Brain pericyte (primary cell): ENCODE results near the gene ESYT1.
A peak's percentile ranks its signal among the peaks of the same experiment; 100 is the strongest.
"Not testable (repeated sequence)": the region's sequence is repeated elsewhere in the genome, so short reads cannot be mapped to it uniquely, and the experiment has no call there.

Experiments used
- DNase-seq: peaks from one replicate; pipeline ENCODE4 v3.0.0-alpha.2; 2012; ENCODE audit warnings: low read depth, low spot score

ESYT1 gene

GRCh38 chr12:56103066-56103711 lies 24.9 kb upstream of the ESYT1 start:
- DNase-seq, result no peak

DNA sequence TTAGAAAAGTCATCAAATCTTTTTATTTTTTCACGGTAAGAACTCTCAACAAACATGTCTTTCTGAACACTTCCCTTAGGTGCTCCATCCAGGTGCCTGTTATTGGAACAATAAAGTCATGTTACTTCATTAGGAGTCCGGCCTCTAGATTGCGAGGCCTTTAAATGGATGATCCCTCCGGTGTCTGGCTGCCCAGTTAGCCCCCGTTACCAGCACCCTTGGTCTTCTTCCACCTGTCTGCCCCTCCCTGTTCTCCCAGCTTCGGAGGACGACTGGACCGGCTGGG lies 24.3 kb upstream of the ESYT1 start:
- no peak for DNase-seq

- DNase-seq, result peak; percentile 96
Observed at GRCh38 chr12:56104109-56104814, 23.8 kb upstream of the ESYT1 start, which contains the start of gene PA2G4. Gene PA2G4 (plus strand): TSS chr12:56104559. CDS start chr12:56104738, 179 bp downstream.

DNA sequence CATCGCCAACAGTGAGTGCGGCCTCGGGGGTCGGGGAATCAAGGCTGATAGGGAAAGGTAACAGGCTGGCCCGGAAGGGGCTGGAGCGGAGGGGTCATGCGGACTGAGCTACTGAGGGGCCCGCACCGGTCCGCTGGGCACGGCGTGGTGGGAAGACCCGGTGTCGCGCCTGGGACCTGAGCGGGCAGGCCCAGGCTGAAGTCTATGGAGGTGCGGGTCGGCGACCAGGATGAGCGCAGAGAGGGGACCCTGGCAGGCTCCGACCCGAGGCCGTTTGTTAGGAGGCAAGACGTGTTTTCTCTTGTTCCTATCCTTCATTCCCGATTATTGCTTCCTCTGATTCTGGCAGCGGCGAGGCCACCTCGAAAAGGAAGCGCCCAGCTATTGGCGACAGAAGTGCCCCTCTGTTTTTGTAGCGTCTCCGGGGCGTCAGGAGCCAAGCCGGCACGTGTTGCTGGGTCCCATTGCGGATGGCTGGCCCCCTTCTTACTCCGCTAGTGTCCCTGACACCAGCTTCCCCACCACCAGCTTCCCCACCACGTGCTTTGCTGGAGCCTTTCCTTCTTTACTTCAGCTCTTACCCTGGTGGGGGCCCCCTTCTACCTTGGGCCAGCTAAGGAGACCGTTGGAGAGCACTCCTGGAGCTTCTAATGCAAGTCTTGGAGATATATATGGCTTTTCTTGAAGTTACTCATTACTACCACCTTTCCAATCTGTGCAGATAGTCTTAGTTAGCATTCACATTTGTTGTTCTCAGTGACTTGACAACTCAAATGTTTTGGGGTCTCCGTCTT lies 23.1 kb upstream of the ESYT1 start:
- no peak for DNase-seq

DNA sequence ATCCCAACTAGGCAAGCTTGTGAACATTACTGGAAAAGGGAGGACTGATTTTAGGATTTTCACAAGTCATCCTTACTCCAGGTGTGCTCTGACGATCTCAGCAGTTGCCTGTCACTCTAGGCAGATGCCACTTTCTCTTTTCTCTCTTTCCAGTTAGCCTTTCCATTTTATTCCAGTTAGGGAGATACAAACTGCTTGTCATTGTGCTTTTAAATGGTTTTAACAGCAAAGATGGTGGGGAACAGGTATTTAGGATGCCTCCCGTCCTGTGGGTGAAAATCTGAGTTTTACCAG lies 22.5 kb upstream of the ESYT1 start:
- no peak for DNase-seq

DNA sequence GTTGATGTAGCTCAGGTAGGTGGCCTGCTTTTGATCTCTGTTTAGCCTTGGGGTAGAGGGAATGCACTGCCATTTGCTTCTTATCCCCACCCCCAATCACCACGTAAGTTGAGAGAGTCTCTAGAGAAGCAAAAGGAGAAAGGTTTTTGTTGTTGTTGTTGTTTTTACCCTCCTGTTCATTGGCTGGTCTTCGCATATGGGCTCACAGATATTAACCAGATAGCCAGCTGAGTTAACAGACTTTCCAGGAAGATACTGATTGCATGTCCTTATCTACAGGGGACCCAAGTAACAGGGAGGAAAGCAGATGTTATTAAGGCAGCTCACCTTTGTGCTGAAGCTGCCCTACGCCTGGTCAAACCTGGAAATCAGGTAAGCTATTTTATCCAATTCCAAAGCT lies 20.8 kb upstream of the ESYT1 start:
- DNase-seq, result no peak

GRCh38 chr12:56110571-56110970 lies 17.5 kb upstream of the ESYT1 start:
- no peak for DNase-seq

DNA sequence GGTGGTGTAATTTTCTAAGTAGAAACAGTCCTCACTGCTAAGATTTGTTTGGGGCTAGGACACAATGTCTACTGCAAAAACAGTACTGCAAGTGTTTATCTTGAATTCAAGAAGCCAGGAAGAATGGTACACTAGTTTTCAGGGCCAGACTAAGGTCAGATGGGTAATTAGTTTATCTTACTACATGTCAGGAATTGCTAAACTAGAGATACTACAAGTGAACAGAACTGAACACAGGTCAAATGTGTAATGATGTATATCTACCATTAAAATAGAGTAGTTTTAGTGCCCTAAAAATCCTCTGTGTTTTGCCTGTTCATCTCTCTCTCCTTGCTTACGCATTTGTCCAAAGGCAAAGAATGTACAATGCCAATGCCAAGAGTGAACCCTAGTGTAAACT lies 14.0 kb upstream of the ESYT1 start:
- DNase-seq, result no peak

- no peak for DNase-seq
Observed at GRCh38 chr12:56115329-56115728, 12.7 kb upstream of the ESYT1 start.

DNA sequence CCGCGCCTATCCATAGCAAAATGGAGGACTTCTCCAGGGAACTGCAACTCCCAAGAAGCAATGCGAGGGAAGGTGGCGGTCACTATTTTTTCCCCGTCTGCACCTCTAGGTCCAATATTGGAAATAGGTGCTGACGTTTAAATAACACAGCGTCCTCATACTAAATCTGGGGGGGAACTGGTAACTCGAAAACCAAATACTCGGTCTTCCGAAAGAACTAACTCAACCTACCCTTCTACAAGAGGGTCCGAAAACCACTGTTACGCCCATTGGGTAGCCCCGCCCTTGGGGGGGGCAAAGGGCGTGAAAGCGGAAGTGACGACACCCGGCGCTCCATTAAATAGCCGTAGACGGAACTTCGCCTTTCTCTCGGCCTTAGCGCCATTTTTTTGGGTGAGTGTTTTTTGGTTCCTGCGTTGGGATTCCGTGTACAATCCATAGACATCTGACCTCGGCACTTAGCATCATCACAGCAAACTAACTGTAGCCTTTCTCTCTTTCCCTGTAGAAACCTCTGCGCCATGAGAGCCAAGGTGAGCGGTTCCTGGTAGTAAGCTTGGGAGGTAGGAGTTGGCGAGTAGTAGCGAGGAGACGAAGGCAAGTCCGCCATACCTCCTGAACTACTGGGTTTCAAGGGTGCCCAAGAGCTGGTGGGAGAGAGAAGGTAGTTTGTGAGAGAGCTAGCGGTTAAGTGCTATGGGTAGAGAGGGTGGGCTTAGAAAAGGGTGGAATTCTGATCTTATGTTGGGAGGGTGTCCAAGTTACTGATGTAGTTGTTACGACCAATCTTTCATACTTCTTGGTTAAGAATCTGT lies 11.6 kb upstream of the ESYT1 start, which contains the start of gene RPL41:
Gene RPL41 (plus strand): TSS at position 367 of the 815 bp plus-strand sequence.
- DNase-seq, result peak; percentile 79

DNA sequence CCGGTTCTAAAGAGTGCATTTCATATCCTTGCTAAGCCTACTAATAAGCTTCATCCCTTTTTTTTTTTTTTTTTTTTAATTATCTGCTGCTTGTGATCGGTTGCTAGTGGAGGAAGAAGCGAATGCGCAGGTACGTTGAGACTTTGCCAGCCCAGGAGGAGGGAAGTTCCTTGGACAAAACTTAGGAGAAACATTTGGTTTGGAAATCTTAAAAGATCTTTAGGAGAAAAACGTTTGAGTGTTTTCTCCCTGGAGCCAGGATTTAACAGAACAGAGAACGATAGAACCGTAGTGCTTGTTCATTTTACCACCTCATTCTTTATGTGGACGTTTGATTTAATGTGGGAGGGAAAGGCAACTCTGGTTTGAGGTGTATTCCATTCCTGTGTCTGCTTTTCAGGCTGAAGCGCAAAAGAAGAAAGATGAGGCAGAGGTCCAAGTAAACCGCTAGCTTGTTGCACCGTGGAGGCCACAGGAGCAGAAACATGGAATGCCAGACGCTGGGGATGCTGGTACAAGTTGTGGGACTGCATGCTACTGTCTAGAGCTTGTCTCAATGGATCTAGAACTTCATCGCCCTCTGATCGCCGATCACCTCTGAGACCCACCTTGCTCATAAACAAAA lies 10.9 kb upstream of the ESYT1 start:
- not testable (repeated sequence) for DNase-seq

- peak; percentile 98 for DNase-seq
Observed at GRCh38 chr12:56117778-56118687, 10.0 kb upstream of the ESYT1 start, which contains the start of gene ZC3H10. Gene ZC3H10 (plus strand): TSS chr12:56118266. CDS start chr12:56120563, 2,297 bp downstream.

GRCh38 chr12:56118688-56119357 lies 9.2 kb upstream of the ESYT1 start:
- DNase-seq, result no peak

- DNase-seq, result no peak
Observed at GRCh38 chr12:56119361-56119796, 8.7 kb upstream of the ESYT1 start.

GRCh38 chr12:56120158-56120846 lies 7.8 kb upstream of the ESYT1 start:
- no peak for DNase-seq

DNA sequence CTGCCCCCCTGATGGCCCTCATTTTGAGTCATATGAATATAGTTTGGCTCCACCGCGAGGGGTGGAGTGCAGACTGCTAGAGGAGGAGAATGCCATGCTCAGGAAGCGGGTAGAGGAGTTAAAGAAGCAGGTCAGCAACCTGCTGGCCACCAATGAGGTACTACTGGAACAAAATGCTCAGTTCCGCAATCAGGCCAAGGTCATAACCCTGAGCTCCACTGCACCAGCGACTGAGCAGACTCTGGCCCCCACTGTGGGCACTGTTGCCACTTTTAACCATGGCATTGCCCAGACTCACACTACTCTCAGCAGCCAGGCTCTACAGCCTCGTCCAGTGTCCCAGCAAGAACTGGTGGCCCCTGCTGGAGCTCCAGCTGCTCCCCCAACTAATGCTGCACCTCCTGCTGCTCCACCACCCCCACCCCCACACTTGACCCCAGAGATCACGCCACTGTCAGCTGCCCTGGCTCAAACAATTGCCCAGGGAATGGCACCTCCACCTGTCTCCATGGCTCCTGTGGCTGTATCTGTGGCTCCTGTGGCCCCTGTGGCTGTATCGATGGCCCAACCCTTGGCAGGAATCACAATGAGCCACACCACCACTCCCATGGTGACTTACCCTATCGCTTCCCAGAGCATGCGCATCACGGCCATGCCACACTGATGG lies 6.7 kb upstream of the ESYT1 start:
- DNase-seq, result no peak

DNA sequence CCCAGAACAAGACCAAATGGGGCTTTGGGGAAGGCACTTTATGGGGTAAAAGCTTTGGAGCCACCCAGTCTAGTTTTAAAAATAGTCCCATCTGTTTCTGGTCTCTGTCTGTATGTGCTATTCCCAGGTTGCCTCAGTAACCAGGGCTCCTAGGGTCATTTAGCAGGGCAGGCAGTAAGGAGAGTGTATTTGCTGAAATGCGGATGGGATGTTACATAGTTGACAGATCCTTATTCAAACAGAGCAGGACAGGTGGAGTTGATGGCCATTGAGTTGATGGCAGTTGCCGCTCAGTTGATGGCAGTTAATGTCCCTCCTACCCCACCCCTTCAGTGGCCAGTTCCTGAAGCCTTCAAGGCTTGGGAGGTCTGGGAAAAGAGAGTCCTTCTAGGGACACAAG lies 5.4 kb upstream of the ESYT1 start:
- DNase-seq, result no peak

- no peak for DNase-seq
Observed at GRCh38 chr12:56124133-56124532, 3.9 kb upstream of the ESYT1 start.
